IMR-90 (cell line): ENCODE results near the gene EIF3I. TPM values are rescaled to one million over a fixed set of nuclear protein-coding genes. Genes with fewer than 3 reads are reported as not detected.

Experiments
- ATAC-seq: fragments of 200-7000 bp; cut with Tn5 transposase; 2 replicates; pipeline ENCODE4 v1.9.1; 2020; ENCODE audit warnings: low read depth, mild to moderate bottlenecking, moderate library complexity
- BruUV-seq: library from RNA; stranded (reverse); fragments of 400-500 nt; replicated peaks from 2 replicates; lab custom pipeline; 2021; lab: Mats Ljungman, UMichigan
- CTCF ChIA-PET: fragments of 300-600 bp; formaldehyde crosslinking; extraction: SDS; loops from one replicate; lab custom pipeline; 2021; ENCODE audit warnings: antibody characterized with exemption; lab: Yijun Ruan, JAX
- POLR2A ChIA-PET: fragments of 300-600 bp; sonication (Branson Sonifier 250); formaldehyde crosslinking; loops from one replicate; lab custom pipeline; 2022; ENCODE audit warnings: antibody characterized with exemption; ENCODE audit not compliant: unreplicated experiment; lab: Charles Lee
- DNase-seq: peaks from one replicate; pipeline ENCODE4 v3.0.0; 2013
- H2AFZ ChIP-seq: replicated peaks from 2 replicates; pipeline ENCODE3; 2013; ENCODE audit warnings: low read length, mild to moderate bottlenecking; ENCODE audit not compliant: poor library complexity
- H2AK5ac ChIP-seq: 2 replicates; pipeline ENCODE4 v1.6.1; 2013; ENCODE audit warnings: low read depth, low read length, inconsistent platforms
- H2AK9ac ChIP-seq: replicated peaks from 2 replicates; pipeline ENCODE3; 2013; ENCODE audit warnings: mild to moderate bottlenecking, low read depth, low read length, moderate library complexity; ENCODE audit not compliant: poor library complexity
- H2BK120ac ChIP-seq: 2 replicates; pipeline ENCODE4 v1.6.1; 2013; ENCODE audit warnings: low read depth, low read length, inconsistent platforms
- H2BK15ac ChIP-seq: 3 replicates; pipeline ENCODE4 v1.6.1; 2013; ENCODE audit warnings: low read depth, low read length, inconsistent platforms
- H2BK20ac ChIP-seq: 2 replicates; pipeline ENCODE4 v1.6.1; 2013; ENCODE audit warnings: low read depth, mild to moderate bottlenecking, inconsistent platforms, low read length, moderate library complexity
- H2BK5ac ChIP-seq: 2 replicates; pipeline ENCODE4 v1.6.1; 2013; ENCODE audit warnings: mild to moderate bottlenecking, low read depth, low read length, inconsistent platforms; ENCODE audit not compliant: poor library complexity, severe bottlenecking
- H3K14ac ChIP-seq: replicated peaks from 2 replicates; pipeline ENCODE4 v1.6.1; 2013; ENCODE audit warnings: low read depth, low read length, inconsistent platforms
- H3K18ac ChIP-seq: 2 replicates; pipeline ENCODE4 v1.6.1; 2013; ENCODE audit warnings: low read depth, low read length, control low read depth
- H3K23ac ChIP-seq: 2 replicates; pipeline ENCODE4 v1.6.1; 2013; ENCODE audit warnings: low read depth, low read length, inconsistent platforms
- H3K27ac ChIP-seq: 2 replicates; pipeline ENCODE4 v1.5.1; 2013; ENCODE audit warnings: mild to moderate bottlenecking, control low read depth, low read length; ENCODE audit not compliant: insufficient read depth
- H3K27me3 ChIP-seq: 2 replicates; pipeline ENCODE4 v1.6.1; 2013; ENCODE audit warnings: low read length; ENCODE audit not compliant: control insufficient read depth, insufficient read depth
- H3K36me3 ChIP-seq: 2 replicates; pipeline ENCODE4 v1.6.1; 2013; ENCODE audit warnings: low read length, mixed read lengths; ENCODE audit not compliant: control insufficient read depth, insufficient read depth
- H3K4ac ChIP-seq: 2 replicates; pipeline ENCODE4 v1.6.1; 2013; ENCODE audit warnings: low read depth, low read length, inconsistent platforms
- H3K4me1 ChIP-seq: 2 replicates; pipeline ENCODE4 v1.6.1; 2013; ENCODE audit warnings: low read length, mixed read lengths; ENCODE audit not compliant: control insufficient read depth, insufficient read depth
- H3K4me2 ChIP-seq: 2 replicates; pipeline ENCODE4 v1.6.1; 2013; ENCODE audit warnings: low read depth, mild to moderate bottlenecking, control low read depth, low read length, moderate library complexity
- H3K4me3 ChIP-seq: 2 replicates; pipeline ENCODE4 v1.5.1; 2013; ENCODE audit warnings: low read depth, mild to moderate bottlenecking, control low read depth, low read length, moderate library complexity; ENCODE audit not compliant: insufficient read depth
- H3K56ac ChIP-seq: 2 replicates; pipeline ENCODE4 v1.6.1; 2013; ENCODE audit warnings: low read length, inconsistent platforms; ENCODE audit not compliant: insufficient read depth; ENCODE audit errors: extremely low read depth
- H3K79me1 ChIP-seq, 2 experiments: 2 replicates each; pipeline ENCODE4 v1.6.1; 2013; ENCODE audit warnings: low read length in 2 of 2, inconsistent platforms in 1 of 2, low read depth in 1 of 2
- H3K9ac ChIP-seq: 2 replicates; pipeline ENCODE4 v1.6.1; 2013; ENCODE audit warnings: low read depth, low read length, control low read depth
- H3K9me1 ChIP-seq: 2 replicates; pipeline ENCODE4 v1.6.1; 2013; ENCODE audit warnings: low read length, inconsistent platforms; ENCODE audit not compliant: insufficient read depth
- H3K9me3 ChIP-seq: 2 replicates; pipeline ENCODE4 v1.6.1; 2013; ENCODE audit warnings: low read length; ENCODE audit not compliant: control insufficient read depth, insufficient read depth
- H4K20me1 ChIP-seq: 2 replicates; pipeline ENCODE4 v1.6.1; 2013; ENCODE audit warnings: low read length, inconsistent platforms; ENCODE audit not compliant: insufficient read depth
- H4K5ac ChIP-seq: 2 replicates; pipeline ENCODE4 v1.6.1; 2013; ENCODE audit warnings: mild to moderate bottlenecking, low read depth, low read length, control low read depth
- H4K8ac ChIP-seq, 2 experiments: 2 replicates each; pipeline ENCODE4 v1.6.1; 2013; ENCODE audit warnings: low read depth in 2 of 2, low read length in 2 of 2, control low read depth in 1 of 2, inconsistent platforms in 1 of 2
- H4K91ac ChIP-seq: 2 replicates; pipeline ENCODE4 v1.6.1; 2013; ENCODE audit warnings: low read depth, low read length, inconsistent platforms; ENCODE audit not compliant: insufficient read depth
- CHD1 ChIP-seq: IDR thresholded peaks from 2 replicates; pipeline ENCODE4 v1.6.1; 2012; ENCODE audit warnings: low read depth, low read length, improper control_type of control experiment
- FOS ChIP-seq: fragments of 150-350 bp; IDR thresholded peaks from 2 replicates; pipeline ENCODE4 v1.6.1; 2016; ENCODE audit warnings: low read depth, low read length
- MAFK ChIP-seq: IDR thresholded peaks from 2 replicates; pipeline ENCODE4 v1.6.1; 2012; ENCODE audit warnings: low read depth, low read length, improper control_type of control experiment
- MXI1 ChIP-seq: IDR thresholded peaks from 2 replicates; pipeline ENCODE4 v1.6.1; 2012; ENCODE audit warnings: low read depth, mild to moderate bottlenecking, low read length, moderate library complexity, borderline replicate concordance
- RAD21 ChIP-seq: IDR thresholded peaks from 2 replicates; pipeline ENCODE4 v1.6.1; 2012; ENCODE audit warnings: low read length, improper control_type of control experiment
- WGBS, 2 experiments: methylation state at CpG; one replicate each; pipeline versions ENCODE4 v1.1.5 to v1.1.7; 2013; ENCODE audit warnings: missing lambda C conversion rate in 2 of 2; ENCODE audit not compliant: insufficient read length in 1 of 2; ENCODE audit errors: extremely low coverage in 2 of 2; 5-methylcytosine and 5-hydroxymethylcytosine counted together
- dilution Hi-C: fragments of 300-500 bp; cut with HindIII; formaldehyde crosslinking; loops from one replicate; pipeline ENCODE4 v1.14.3; 2018; ENCODE audit warnings: low sequenced_read_pairs; ENCODE audit not compliant: unreplicated experiment
- in situ Hi-C: fragments of 300-500 bp; cut with MboI; formaldehyde crosslinking; loops from 3 replicates; pipeline ENCODE4 v1.14.3; 2019; ENCODE audit warnings: low sequenced_read_pairs, inconsistent platforms, mixed read lengths
- intact Hi-C: fragments of 100-400 bp; cut with micrococcal nuclease; formaldehyde crosslinking; loops from 2 replicates; pipeline ENCODE4 v1.10.0; 2022
- polyA plus RNA-seq, 3 experiments: library from polyadenylated mRNA; depleted of rRNA; stranded (reverse); fragments of >200 nt; gene quantifications; 2 replicates each; pipeline ENCODE4 v1.2.3, GENCODE V29; 2012; ENCODE audit warnings: low replicate concordance in 1 of 3
- total RNA-seq: library from RNA; depleted of rRNA; stranded (reverse); fragments of >200 nt; gene quantifications from 2 replicates; pipeline ENCODE4 v1.2.3, GENCODE V29; 2012
- TF ChIP-seq, protein P1 (sequence below): fragments of 150-350 bp; IDR thresholded peaks from 2 replicates; pipeline ENCODE4 v1.6.1; 2016; ENCODE audit warnings: low read depth, mild to moderate bottlenecking, low read length, moderate library complexity, borderline replicate concordance
- TF ChIP-seq, protein P2 (sequence below): fragments of 150-350 bp; IDR thresholded peaks from 2 replicates; pipeline ENCODE4 v1.6.1; 2017; ENCODE audit warnings: mild to moderate bottlenecking, antibody characterized with exemption, low read length, low read depth

The EIF3I gene
- total and polyA plus RNA-seq, 2 of the 4 experiments (the other 2 are of a cell fraction): 469 to 716 TPM

DNA sequence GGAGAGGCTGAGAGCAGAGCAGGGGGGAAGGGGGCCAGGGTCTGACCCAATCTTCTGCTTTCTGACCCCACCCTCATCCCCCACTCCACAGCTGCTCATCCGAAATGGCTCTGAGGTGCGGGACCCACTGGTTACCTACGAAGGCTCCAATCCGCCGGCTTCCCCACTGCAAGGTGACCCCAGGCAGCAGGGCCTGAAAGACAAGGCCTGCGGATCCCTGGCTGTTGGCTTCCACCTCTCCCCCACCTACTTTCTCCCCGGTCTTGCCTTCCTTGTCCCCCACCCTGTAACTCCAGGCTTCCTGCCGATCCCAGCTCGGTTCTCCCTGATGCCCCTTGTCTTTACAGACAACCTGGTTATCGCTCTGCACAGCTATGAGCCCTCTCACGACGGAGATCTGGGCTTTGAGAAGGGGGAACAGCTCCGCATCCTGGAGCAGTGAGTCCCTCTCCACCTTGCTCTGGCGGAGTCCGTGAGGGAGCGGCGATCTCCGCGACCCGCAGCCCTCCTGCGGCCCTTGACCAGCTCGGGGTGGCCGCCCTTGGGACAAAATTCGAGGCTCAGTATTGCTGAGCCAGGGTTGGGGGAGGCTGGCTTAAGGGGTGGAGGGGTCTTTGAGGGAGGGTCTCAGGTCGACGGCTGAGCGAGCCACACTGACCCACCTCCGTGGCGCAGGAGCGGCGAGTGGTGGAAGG lies 52.6 kb downstream of the EIF3I start (continued):
- TF ChIP-seq, protein P1, sequence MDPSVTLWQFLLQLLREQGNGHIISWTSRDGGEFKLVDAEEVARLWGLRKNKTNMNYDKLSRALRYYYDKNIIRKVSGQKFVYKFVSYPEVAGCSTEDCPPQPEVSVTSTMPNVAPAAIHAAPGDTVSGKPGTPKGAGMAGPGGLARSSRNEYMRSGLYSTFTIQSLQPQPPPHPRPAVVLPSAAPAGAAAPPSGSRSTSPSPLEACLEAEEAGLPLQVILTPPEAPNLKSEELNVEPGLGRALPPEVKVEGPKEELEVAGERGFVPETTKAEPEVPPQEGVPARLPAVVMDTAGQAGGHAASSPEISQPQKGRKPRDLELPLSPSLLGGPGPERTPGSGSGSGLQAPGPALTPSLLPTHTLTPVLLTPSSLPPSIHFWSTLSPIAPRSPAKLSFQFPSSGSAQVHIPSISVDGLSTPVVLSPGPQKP: no peak
- TF ChIP-seq FOS (no peak), MXI1 (no peak), CHD1 (no peak)

DNA sequence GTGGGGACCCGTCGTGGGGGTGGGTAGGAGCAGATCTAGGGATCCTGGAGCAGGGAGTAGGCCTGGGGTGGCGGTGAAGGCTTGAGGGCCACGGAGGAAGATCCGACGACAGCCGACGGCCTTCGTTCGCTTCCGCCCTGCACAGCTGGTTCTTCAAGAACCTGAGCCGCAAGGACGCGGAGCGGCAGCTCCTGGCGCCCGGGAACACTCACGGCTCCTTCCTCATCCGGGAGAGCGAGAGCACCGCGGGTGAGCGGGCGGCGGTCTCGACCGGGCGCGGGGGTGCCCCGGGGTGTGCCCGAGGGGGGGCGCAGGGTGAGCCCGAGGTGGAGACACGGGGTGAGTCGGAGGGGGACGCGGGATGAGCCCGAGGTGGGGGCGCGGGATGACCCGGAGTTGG lies 53.2 kb downstream of the EIF3I start:
- ATAC-seq (no peak), DNase-seq (no peak)
- Histone ChIP-seq H3K79me1 (no peaks in the 10 kb centered on the region), H4K5ac (no peak overlapping the region), H3K23ac (no peak overlapping the region), H2BK120ac (no peak overlapping the region), H3K27ac (no peak overlapping the region), H3K4me2 (no peak overlapping the region), H4K20me1 (no peaks in the 10 kb centered on the region), H2BK20ac (no peak overlapping the region), H3K9me3 (no peaks in the 10 kb centered on the region), H3K36me3 (no peaks in the 10 kb centered on the region), H4K91ac (no peak overlapping the region), H4K8ac (no peak overlapping the region), H2AFZ (peak overlapping the region; percentile 85), H3K56ac (no peak overlapping the region), H3K9ac (no peak overlapping the region), H3K14ac (no peak overlapping the region), H3K18ac (no peak overlapping the region), H2AK5ac (0 out of 2 replicates have a peak overlapping the region, but pooled peaks have one; percentile 16), H2BK15ac (no peak overlapping the region), H3K27me3 (peaks cover 18% of the 10 kb centered on the region), H2BK5ac (no peak overlapping the region), H2AK9ac (no peak overlapping the region), H3K4ac (no peak overlapping the region), H3K4me3 (no peak overlapping the region), H3K4me1 (peaks cover 9% of the 10 kb centered on the region; the same call in 1 of the 2 replicates), H3K9me1 (0 out of 2 replicates have a peak, but pooled peaks cover 7% of the 10 kb centered on the region)
- intact Hi-C loops (no loop called here), in situ Hi-C loops (no loop called here), dilution Hi-C loops (no loop called here)
- no TSS peak for BruUV-seq
- WGBS, 2 experiments: 24% methylated on average over 25 of the region's 41 CpGs; no CpG with 5 or more reads in 1 of the 2 experiments
- TF ChIP-seq MAFK (no peak), RAD21 (no peak)
- TF ChIP-seq, protein P2, sequence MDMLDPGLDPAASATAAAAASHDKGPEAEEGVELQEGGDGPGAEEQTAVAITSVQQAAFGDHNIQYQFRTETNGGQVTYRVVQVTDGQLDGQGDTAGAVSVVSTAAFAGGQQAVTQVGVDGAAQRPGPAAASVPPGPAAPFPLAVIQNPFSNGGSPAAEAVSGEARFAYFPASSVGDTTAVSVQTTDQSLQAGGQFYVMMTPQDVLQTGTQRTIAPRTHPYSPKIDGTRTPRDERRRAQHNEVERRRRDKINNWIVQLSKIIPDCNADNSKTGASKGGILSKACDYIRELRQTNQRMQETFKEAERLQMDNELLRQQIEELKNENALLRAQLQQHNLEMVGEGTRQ: no peak
- TF ChIP-seq, protein P1: no peak
- CTCF ChIA-PET: no interaction called here
- POLR2A ChIA-PET: no interaction called here
